ENCODE data around the gene KCNH2. TPM values are rescaled to one million over a fixed set of nuclear protein-coding genes. Genes with fewer than 3 reads are reported as not detected.

Gene KCNH2
- total and polyA plus RNA-seq, 2 experiments from 2014 or later = 48.0 to 110 TPM

DNA sequence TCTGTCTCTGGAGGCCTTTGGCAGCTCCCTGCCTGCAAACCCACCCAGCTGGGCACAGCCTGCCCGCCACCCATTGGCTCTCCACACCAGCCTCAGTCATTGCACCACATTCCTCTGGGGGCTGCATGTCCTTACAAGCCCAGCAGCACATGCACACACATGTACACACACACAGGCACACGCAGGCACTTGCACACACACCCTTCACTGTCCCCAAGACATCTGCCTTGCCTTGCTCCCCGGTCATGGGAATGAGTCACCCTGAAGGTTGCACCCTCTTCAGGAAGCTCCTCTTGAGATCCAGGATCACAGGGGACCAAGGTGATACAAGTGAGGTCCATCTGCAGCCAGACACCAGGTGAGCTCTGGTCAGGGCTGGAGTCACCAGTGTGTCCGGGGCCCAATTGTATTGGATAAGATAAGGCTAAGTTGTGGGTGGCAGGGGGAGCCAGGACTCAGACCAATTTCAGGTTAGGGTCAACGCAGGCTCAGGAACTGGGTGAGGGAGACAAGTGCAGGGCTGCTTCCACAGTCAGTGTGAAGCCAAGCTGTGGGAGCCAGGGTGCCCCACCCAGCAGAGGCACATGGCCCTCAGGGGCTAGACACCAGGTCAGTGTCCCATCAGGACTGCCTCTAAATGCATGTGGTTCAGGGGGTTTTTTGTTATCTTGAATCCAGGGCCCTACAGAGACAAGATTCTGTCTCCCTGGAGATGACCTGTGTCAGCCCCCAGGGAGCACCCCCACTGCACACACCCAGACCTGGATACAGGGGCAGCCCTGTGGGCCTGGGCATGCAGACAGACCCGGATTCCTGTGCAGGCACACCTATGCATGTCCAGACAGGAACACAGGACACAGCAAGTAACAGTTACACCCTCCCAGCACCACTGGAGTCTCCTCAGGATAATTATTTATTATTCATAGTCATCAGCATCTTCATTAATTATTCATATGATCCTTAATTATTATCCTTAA is 33.8 kb downstream of the KCNH2 start:
- Histone ChIP-seq H3K36me3 (no peaks in the 10 kb centered on the region), H3K4me1 (ENCODE audit: low read depth) (peaks cover 22% of the 10 kb centered on the region), H3K9me3 (ENCODE audit: low read depth) (no peaks in the 10 kb centered on the region), H3K27me3 (no peaks in the 10 kb centered on the region), H3K4me3 (no peak overlapping the region), H3K27ac (no peak overlapping the region)
- no peak for DNase-seq (ENCODE audit: low read depth in 1 of 2, low spot score in 1 of 2)
- TF ChIP-seq, protein P1, sequence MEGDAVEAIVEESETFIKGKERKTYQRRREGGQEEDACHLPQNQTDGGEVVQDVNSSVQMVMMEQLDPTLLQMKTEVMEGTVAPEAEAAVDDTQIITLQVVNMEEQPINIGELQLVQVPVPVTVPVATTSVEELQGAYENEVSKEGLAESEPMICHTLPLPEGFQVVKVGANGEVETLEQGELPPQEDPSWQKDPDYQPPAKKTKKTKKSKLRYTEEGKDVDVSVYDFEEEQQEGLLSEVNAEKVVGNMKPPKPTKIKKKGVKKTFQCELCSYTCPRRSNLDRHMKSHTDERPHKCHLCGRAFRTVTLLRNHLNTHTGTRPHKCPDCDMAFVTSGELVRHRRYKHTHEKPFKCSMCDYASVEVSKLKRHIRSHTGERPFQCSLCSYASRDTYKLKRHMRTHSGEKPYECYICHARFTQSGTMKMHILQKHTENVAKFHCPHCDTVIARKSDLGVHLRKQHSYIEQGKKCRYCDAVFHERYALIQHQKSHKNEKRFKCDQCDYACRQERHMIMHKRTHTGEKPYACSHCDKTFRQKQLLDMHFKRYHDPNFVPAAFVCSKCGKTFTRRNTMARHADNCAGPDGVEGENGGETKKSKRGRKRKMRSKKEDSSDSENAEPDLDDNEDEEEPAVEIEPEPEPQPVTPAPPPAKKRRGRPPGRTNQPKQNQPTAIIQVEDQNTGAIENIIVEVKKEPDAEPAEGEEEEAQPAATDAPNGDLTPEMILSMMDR (IDR thresholded peaks at IDR 0.05; ENCODE audit: low read depth, low read length) = no peak

DNA sequence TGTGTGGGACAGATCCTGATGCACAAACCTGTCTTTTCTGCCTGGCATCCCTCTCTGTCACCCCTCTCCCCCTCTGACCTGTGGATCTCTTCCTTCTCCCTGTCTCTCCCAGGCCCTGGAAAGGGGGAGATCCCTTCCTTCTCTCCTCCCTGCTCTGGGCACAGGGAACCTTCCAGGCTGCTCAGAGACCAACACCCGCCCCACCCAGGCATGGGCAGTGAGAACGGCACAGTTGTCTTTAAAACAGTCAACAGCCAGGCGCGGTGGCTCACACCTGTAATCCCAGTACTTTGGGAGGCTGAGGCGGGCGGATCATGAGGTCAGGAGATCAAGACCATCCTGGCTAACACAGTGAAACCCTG is 34.7 kb downstream of the KCNH2 start:
- DNase-seq (ENCODE audit: low read depth in 1 of 2, low spot score in 1 of 2) = no peak
- Histone ChIP-seq H3K27me3 (no peaks in the 10 kb centered on the region), H3K9me3 (ENCODE audit: low read depth) (no peaks in the 10 kb centered on the region)

DNA sequence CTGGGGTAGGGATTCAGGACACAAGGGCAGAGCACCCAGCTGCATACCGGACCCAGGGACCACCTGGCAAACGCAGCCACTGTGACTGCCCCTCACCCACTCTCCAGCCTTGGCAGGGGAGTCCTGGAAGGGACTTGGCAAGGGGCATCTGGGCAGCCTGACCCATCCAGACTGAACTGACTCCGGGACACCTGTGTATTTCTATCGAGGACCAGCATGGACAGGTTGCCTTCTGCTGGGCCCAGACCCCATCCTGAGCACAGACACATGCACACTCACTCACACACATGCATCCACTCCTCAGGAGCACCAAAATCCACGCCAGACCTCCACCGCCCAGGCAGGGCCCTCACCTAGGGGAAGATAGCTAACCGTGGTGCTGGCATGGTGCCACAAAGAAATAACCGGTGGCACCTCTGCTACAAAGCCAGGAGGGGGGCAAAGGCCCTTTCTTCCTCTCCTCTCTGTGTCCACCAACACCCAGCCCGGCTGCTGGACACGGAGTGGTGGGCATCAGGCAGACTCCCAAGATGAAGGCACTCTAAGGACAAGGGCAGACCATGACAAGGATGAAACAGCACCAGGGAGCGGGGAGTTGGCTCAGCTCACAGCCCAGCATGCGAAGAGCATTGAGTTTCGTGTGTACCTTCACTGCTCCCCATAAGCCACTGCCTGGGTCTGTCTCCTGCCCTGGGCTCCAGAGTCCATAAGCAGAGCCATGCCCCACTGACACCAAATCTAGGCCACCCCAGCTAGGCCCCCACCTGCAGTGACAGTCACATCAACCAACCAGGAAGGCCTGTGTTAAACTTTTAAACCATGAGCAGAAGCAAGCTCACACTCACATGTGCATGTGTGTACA is 35.3 kb downstream of the KCNH2 start:
- H3K36me3 ChIP-seq = no peaks in the 10 kb centered on the region
- TF ChIP-seq, protein P1 (IDR thresholded peaks at IDR 0.05; ENCODE audit: low read depth, low read length) = no peak
- no peaks in the 10 kb centered on the region for H3K27me3 ChIP-seq
- H3K4me3 ChIP-seq = no peak overlapping the region
- H3K4me1 ChIP-seq (ENCODE audit: low read depth) = peaks cover 22% of the 10 kb centered on the region
- no peaks in the 10 kb centered on the region for H3K9me3 ChIP-seq (ENCODE audit: low read depth)
- peak overlapping the region; percentile 40 for H3K27ac ChIP-seq
- DNase-seq (ENCODE audit: low read depth in 1 of 2, low spot score in 1 of 2) = no peak

More for the DNA sequence above, 34.7 kb downstream of the KCNH2 start:
- Histone ChIP-seq H3K4me1 (ENCODE audit: low read depth) (peaks cover 22% of the 10 kb centered on the region), H3K27ac (peak overlapping the region; percentile 23), H3K36me3 (no peaks in the 10 kb centered on the region), H3K4me3 (no peak overlapping the region)
- TF ChIP-seq, protein P1 (IDR thresholded peaks at IDR 0.05; ENCODE audit: low read depth, low read length) = no peak

DNA sequence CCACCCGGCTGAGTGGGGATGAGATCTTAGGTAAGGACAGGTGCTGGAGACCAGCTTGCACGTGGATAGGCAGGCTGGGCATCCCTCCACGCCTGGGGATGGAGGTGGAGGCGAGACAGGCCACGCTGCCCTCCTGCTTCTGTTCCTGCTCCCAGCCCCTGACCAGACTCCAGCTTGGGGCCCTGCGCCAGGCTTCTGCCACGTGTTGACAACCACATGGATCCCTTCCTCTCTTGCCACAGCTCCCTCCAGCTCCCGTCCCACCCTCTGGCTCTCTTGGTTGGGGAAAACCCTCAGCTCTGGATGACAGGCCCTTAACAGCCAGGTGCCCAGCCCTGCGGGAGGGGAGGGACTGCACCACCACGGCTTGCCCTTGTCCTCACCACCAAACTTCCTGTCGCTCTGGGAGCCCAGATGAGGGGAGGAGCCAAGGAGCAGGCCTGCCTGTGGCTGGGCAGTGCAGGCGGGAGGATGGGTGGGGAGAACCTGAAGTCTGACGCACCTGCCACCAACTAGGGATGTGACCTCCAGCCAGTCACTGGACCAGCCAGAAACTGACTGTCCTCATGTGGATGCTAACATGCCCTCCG is 36.0 kb downstream of the KCNH2 start:
- Histone ChIP-seq H3K27ac (peak overlapping the region; percentile 40), H3K27me3 (no peaks in the 10 kb centered on the region), H3K4me1 (ENCODE audit: low read depth) (peaks cover 18% of the 10 kb centered on the region), H3K36me3 (no peaks in the 10 kb centered on the region), H3K4me3 (no peak overlapping the region), H3K9me3 (ENCODE audit: low read depth) (no peaks in the 10 kb centered on the region)
- DNase-seq (ENCODE audit: low read depth in 1 of 2, low spot score in 1 of 2) = peak; percentile 23 to 36
- TF ChIP-seq, protein P1 (IDR thresholded peaks at IDR 0.05; ENCODE audit: low read depth, low read length) = no peak

DNA sequence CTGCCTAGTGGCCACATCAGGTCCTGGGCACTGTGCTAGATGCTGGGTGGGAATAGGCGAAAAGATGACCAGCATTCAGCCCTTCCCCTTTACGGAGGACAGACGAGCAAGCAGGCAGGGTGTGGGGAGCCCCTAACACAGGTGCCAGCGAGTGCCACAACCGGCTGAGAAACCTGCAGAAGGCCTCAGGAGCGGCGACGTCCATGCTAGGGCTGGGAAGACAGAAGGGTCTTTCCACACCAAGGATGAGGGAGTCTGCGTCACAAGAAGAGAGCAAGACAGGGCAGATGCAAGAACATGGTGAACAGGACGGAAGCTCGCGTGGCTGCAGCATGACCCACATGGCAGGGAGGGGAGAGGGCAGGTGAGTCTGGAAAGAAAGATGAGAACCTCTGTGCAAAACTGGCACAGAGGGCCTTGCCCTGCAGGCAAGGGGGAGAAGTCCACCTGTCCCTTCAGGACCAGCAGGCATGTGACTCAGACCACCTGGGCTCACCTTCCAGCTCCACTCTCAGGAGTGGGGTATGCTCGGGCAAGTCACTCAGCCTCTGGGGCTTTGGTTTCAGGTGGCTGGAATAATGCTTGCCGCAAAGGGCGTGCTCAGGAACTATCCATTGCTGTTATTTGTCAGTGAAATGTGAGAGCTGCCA is 36.6 kb downstream of the KCNH2 start:
- TF ChIP-seq, protein P1 (IDR thresholded peaks at IDR 0.05; ENCODE audit: low read depth, low read length) = no peak
- Histone ChIP-seq H3K27me3 (no peaks in the 10 kb centered on the region), H3K4me1 (ENCODE audit: low read depth) (peaks cover 18% of the 10 kb centered on the region), H3K9me3 (ENCODE audit: low read depth) (no peaks in the 10 kb centered on the region), H3K36me3 (no peaks in the 10 kb centered on the region), H3K27ac (peak overlapping the region; percentile 40), H3K4me3 (no peak overlapping the region)
- no peak for DNase-seq (ENCODE audit: low read depth in 1 of 2, low spot score in 1 of 2)
